GM19438 (cell line): ENCODE data around the gene USP3.

Source experiments
- ATAC-seq: cut with Tn5 transposase; IDR thresholded peaks from one replicate; pipeline ENCODE4 v1.9.1; 2021; ENCODE audit warnings: low read depth; ENCODE audit not compliant: unreplicated experiment

The USP3 gene

DNA sequence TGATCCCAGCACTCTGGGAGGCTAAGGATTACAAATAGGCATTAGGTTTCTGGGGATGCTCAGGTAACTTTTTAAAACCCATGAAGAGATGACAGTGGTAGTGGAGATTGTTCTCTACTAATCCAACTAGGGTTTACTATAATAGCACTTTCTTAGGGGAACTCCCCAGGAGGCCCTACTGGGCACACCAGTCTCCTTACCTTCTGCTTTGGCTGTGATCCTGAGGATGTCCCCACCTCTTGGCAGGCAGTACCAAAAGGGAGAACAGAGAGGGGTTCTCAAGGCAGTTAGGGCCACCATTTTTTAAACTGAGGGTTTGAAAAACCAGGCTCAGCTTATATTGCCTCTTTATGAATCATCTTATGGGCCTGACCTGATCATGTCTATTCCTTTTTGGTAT, 77.8 kb downstream of the USP3 start:
- no peak for ATAC-seq

DNA sequence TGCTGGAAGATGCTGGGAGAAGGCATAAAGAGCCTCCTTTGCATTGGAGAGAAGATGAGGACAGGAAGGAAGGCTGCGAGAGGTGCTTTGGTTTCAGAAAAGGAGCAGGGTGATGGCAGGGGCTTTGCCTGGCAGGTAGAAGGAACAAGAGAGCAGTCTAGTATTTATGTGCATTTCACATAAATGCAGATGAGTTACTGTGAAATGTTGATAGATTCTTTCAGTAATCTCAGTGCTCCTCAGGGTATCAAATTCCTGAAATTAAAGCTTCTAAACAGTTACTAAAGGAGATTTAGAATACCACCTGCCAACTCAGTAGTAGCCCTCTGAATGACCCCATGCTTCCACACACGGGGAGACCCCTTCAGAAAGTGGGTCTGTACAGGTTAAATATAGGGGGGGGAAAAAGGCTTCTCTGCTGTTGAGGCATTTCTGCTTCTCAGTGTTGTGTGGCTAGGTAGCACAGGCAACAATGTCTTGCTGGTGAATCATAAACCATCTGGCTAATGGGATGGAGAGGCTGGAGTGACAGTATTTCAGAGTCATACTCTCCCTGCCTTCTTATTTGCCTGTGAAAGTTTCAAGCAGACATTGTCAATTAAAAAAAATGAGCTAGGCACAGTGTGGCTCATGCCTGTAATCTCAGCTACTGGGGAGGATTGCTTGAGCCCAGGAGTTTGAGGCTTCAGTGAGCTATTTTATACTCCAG, 78.5 kb downstream of the USP3 start:
- ATAC-seq, result no peak

GRCh38 chr15:63586790-63587189, 82.4 kb downstream of the USP3 start:
- no peak for ATAC-seq

GRCh38 chr15:63587527-63587926, 83.1 kb downstream of the USP3 start:
- no peak for ATAC-seq

DNA sequence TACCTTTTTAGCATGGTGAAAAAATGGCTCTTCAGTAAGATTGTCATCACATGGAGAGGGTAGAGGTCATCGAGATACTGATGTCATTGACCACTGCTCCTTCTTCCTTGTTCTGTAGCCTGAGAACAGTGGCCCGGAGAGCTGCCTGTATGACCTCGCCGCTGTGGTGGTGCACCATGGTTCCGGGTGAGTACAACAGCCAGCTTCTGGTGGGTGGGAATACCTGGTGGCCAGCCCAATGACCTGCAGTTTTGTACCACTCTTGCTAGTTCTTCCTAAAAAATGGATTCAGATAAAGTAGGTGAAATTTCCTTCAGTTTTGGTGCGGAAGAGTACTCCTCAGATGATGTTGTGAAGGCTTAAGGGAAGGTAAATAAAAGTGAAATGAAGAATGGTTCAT, 84.4 kb downstream of the USP3 start:
- ATAC-seq, result no peak

DNA sequence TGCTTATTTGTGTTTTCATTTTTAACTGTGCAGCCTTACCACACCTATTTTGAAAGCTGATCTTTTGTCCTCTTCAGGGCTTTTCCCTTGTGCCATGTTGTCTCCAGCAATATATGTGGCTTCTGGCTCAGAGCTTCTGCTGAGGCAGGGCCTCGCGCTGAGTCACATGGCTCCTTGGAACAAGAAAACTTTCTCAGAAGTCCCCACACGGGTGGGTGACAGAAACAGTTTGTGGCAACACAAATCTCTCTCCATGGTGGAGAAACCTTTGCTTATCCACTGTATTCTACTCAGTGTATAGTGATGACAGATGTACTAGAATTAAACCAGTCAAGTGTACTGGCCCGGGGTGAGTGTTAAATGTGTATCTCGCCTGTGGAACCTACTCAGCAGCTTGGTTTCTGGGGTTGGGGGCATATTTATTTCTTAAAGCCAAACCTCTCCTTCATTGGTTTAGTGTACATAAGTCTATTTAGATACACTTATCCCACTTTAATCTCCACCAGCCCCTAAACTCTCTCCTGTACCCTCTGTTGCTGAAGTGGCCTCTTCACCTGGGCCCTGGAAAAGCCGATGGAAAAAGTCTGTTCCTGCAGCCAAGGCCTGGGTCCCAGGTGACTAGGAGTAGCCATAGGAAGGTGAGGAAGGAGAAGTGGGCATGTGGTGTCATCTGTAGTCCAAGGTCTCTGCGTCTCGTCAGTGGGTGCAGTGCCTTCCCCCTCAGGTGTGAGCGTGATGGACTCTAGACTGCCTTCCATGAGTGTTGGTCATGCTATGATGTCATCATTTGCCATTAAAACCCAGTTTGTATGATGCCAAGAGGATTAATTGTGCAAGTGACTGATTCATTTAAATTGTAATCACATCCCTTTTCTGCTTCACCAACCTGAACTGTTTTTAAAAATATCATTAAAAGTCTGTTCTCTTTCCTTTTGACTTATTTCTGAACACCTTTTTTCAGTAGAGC, 89.6 kb downstream of the USP3 start:
- no peak for ATAC-seq

DNA sequence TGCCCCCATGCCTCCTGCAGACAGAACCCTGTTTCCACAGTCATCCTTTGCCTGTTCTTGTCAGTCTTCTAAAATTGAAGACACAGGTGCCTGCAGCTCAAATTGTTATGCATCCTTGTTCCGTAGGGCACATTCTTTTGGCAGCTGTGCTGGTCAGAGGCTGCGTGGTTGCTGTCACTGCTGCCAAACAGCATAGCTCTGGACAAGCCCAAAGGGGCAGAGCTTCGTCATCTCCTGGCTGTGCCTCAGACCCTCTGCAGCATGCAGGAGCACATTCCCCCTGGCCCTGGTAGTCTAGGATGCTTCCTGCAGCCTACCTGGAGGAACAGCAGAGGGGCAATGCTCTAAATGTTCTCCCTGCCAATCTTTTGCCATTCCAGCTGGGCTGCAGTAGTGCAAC, 90.7 kb downstream of the USP3 start:
- ATAC-seq, result no peak

- no peak for ATAC-seq
Observed at GRCh38 chr15:63595688-63596087, 91.3 kb downstream of the USP3 start.

GRCh38 chr15:63596676-63597037, 92.3 kb downstream of the USP3 start:
- no peak for ATAC-seq

GRCh38 chr15:63597038-63597790, 92.8 kb downstream of the USP3 start, which contains the start of gene FBXL22:
Gene FBXL22 (plus strand): TSS chr15:63597387. CDS start chr15:63597393, 6 bp downstream.
- ATAC-seq, result no peak

DNA sequence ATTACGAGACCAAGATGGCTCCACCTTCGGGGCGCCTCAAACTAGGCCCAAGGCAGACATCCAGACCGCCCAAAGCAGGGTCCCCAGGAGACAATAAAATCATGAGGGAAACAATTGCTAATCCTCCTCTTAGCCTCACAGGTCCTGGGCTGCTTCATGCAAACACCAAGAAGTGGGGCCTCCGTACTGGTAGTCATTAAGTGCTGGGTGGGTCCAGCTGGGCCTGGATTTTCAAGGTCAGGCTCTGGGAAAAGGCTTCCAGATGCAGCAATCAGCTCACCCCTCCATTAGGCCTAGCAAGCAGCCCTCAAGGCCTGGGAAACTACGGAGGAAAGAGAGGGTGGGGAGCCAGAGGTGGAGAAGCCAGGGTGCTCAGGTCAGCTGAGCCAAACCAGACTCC, 93.4 kb downstream of the USP3 start:
- ATAC-seq, result no peak

DNA sequence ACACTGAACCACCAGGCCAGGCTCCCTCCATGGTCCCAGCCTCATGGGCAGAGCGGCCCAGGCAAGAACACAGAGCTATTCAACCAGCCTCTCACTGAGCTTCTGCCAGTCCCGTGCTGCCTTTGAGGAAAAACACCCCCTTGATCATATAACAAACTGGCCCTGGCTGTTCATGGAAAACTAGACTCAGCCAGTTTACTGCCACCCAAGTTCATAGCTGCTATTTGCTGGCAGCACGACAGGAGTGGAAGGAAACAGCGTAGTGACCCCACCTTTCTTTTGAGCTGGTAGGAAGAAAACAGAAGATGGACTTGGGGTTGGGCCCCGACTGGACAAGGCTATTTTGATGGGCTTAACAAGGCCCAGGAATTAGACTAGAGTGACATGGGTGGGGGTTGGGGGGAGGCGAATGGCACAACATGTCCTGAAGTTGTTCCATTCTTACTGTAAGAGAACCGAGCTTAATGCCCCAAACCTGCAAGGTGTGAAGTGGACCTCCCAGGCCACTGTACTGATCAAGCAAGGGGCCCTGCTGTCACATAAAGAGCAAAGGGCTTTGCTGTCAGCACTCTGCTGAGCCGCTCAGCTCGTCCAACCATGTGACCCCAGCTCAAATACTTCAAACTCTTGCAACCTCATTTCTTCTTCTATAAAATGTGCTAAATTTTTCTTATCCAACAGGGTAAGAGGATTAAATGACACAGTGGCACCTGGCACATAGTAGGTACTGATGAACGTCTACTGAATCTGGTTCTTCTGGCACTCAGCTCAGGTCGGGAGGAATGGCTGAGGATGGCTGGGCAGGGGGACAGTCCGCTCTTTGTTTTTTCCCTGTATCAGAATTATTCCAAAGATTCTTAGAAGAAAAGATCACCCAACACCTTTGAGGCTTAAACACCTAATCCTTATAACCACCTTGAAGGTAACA, 94.3 kb downstream of the USP3 start:
- no peak for ATAC-seq

DNA sequence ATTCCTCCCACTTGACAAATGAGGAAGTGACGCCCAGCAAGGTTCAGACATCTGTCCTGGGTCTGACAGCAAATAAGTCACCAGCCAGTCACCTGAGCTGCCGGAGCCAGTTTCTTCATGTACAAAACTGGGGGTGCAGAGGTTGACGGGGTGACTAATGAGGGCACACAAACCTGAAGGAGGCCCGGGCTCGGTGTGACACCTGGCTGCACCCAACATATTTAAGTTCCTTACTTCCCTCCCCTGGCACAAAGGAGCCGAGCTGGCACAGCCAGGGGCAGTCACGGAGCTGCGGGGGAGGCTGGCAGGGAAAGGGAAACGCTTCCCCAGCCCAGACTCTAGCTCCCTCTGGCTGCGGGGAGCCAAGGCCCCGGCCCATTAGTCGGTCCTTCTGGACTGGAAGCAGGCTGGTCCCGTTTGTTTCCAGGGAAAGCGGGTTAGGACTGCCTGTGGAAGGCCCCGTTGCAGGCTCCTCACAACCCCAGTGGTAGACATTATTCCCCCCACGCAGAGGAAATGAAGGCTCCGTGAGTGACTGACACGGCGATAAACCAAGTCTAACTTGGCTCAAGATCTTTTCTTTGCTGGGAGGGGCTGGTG, 95.1 kb downstream of the USP3 start:
- no peak for ATAC-seq

DNA sequence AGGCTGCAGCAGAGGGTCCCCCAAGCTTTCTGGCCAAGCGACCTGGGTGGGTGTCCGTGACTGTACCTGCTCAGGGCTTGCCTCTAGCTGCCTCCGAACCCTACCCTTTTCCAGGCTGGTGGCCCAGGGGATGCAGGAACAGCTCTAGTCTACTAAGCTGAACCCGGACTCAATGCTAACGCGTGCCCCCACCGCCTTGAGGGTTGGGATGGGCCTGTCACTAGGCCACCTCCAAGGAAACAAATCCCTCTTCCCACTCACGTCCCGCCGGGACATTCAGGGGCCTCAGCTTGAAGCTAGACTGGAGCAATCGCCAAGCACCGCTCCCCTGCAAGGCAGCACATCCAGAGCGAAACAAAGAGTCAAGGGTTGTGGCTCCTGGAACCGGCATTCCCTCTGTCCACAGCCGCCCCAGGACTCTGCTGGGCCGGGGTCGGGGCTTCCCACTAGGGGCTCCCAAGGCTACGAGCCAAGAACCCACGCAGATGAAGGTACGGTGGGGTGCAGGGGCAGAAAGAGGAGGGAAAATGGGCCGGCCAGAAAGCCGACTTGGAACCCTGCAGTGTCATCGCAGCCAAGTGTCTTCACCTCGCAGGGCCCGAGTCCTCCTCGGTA, 95.7 kb downstream of the USP3 start:
- ATAC-seq, result peak; percentile 3

DNA sequence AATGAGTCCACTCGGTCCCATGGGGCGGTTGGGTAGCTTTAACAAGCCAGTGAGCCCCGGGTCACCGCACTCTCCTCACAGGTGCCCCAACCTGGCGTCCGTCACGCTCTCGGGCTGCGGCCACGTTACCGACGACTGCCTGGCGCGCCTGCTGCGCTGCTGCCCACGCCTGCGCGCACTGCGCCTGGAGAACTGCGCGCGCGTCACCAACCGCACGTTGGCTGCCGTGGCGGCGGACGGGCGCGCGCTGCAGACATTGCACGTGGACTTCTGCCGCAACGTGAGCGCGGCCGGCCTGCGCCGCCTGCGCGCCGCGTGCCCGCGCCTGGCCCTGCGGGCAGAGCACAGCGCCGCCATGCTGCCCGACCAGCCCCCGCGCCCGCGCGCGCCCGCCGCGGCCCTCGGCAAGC, 96.2 kb downstream of the USP3 start:
- peak; percentile 58 for ATAC-seq

GRCh38 chr15:63601026-63601703, 96.8 kb downstream of the USP3 start:
- ATAC-seq, result no peak

DNA sequence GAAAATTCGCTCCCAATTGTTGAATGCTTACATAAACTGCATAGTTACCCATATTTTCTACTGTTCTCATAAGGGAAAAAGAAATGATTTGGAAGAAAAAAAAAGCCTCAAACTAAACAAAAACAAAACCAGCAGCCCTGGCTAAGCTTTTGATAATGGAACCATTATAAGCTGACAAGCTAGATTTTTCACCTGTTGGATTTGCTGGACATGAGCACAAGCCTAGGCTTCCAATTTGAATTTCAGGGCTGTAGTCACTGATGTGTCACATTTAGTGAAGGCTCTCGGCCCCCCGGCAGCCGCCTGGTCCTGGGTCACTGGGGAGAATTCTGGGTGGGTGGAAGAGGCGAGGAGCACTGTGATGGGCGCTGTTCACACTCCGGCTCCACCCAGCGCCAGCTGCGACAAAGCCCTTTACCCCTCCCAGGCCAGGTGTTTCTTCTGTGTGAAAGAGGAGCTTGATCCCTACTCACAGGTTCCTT, 97.4 kb downstream of the USP3 start:
- no peak for ATAC-seq

- no peak for ATAC-seq
Observed at GRCh38 chr15:63602595-63602994, 98.2 kb downstream of the USP3 start.
